Smooth muscle cell (in vitro differentiated cells): ENCODE results near the gene NR0B2. TPM values are rescaled to one million over a fixed set of nuclear protein-coding genes. Genes with fewer than 3 reads are reported as not detected.
A peak's percentile ranks its signal among the peaks of the same experiment; 100 is the strongest.

Experiments used
- DNase-seq: peaks from one replicate; lab custom pipeline; 2025; ENCODE audit not compliant: unreplicated experiment; lab: John Stamatoyannopoulos, UW
- H2AFZ ChIP-seq: fragments of 200-600 bp; sonication (generic); 2 replicates; pipeline ENCODE4 v1.6.0; 2016; ENCODE audit warnings: antibody characterized with exemption, low read depth, mild to moderate bottlenecking
- H3F3A ChIP-seq: fragments of 200-600 bp; sonication (generic); 2 replicates; pipeline ENCODE4 v1.6.0; 2017; ENCODE audit warnings: antibody characterized with exemption, low read depth
- H3K27ac ChIP-seq: fragments of 200-600 bp; sonication (generic); 2 replicates; pipeline ENCODE4 v1.5.1; 2016; ENCODE audit warnings: low read depth, mild to moderate bottlenecking
- H3K27me3 ChIP-seq: fragments of 200-600 bp; sonication (generic); 2 replicates; pipeline ENCODE4 v1.6.1; 2016; ENCODE audit warnings: low read depth, mild to moderate bottlenecking
- H3K36me3 ChIP-seq: fragments of 200-600 bp; sonication (generic); 2 replicates; pipeline ENCODE4 v1.5.1; 2016; ENCODE audit warnings: low read depth
- H3K4me1 ChIP-seq: fragments of 200-600 bp; sonication (generic); 2 replicates; pipeline ENCODE4 v1.5.1; 2016; ENCODE audit warnings: low read depth
- H3K4me2 ChIP-seq: fragments of 200-600 bp; sonication (generic); 2 replicates; pipeline ENCODE4 v1.6.0; 2016; ENCODE audit warnings: mild to moderate bottlenecking
- H3K4me3 ChIP-seq: fragments of 200-600 bp; sonication (generic); 2 replicates; pipeline ENCODE4 v1.5.1; 2016; ENCODE audit warnings: mild to moderate bottlenecking
- H3K79me2 ChIP-seq: fragments of 200-600 bp; sonication (generic); 2 replicates; pipeline ENCODE4 v1.6.0; 2016; ENCODE audit warnings: low read depth, mild to moderate bottlenecking
- H3K9ac ChIP-seq: fragments of 200-600 bp; sonication (generic); 2 replicates; pipeline ENCODE4 v1.6.0; 2016; ENCODE audit warnings: low read depth
- H3K9me3 ChIP-seq: fragments of 200-600 bp; sonication (generic); replicated peaks from 2 replicates; pipeline ENCODE4 v1.5.1; 2016; ENCODE audit warnings: low read depth
- H4K20me1 ChIP-seq: fragments of 200-600 bp; sonication (generic); 2 replicates; pipeline ENCODE4 v1.6.0; 2016; ENCODE audit warnings: low read depth
- CTCF ChIP-seq: fragments of 200-600 bp; sonication (generic); IDR thresholded peaks from 2 replicates; pipeline ENCODE4 v1.5.1; 2017; ENCODE audit warnings: borderline replicate concordance, mild to moderate bottlenecking, antibody characterized with exemption; ENCODE audit not compliant: insufficient read depth, poor library complexity, severe bottlenecking
- WGBS: methylation state at CpG from one replicate; pipeline ENCODE4 v1.1.7; 2016; ENCODE audit warnings: low lambda C conversion rate; 5-methylcytosine and 5-hydroxymethylcytosine counted together
- polyA plus RNA-seq: library from polyadenylated mRNA; unstranded; fragments of >200 nt; fragmentation: Nextera tagmentation; extraction: Ambion mirVana; gene quantifications from 2 replicates; pipeline ENCODE4 v1.2.1, GENCODE V29; 2016
- total RNA-seq: library from RNA; depleted of rRNA; stranded (reverse); fragments of >200 nt; gene quantifications from 2 replicates; pipeline ENCODE4 v1.2.3, GENCODE V29; 2014

Gene NR0B2
- total and polyA plus RNA-seq, 2 experiments from 2014 or later, result not detected

GRCh38 chr1:26864610-26865480 is 48.9 kb downstream of the NR0B2 start:
- no peaks in the 10 kb centered on the region for H3K9me3 ChIP-seq
- peaks cover 15% of the 10 kb centered on the region for H3K4me1 ChIP-seq
- peak; percentile 92 for DNase-seq
- peak overlapping the region; percentile 59 for H3K4me3 ChIP-seq
- no peaks in the 10 kb centered on the region for H3K27me3 ChIP-seq
- H3F3A ChIP-seq, result no peaks in the 10 kb centered on the region
- H4K20me1 ChIP-seq, result no peaks in the 10 kb centered on the region
- no peak for TF ChIP-seq CTCF
- peak overlapping the region; percentile 92 for H3K27ac ChIP-seq
- under 1% methylated on average over 72 of the region's 75 CpGs for WGBS
- peak overlapping the region; percentile 79 for H3K9ac ChIP-seq
- H3K36me3 ChIP-seq, result no peaks in the 10 kb centered on the region
- H3K79me2 ChIP-seq, result no peaks in the 10 kb centered on the region
- H2AFZ ChIP-seq, result peak overlapping the region; percentile 77
- H3K4me2 ChIP-seq, result peak overlapping the region; percentile 93

GRCh38 chr1:26863685-26864077 is 50.1 kb downstream of the NR0B2 start:
- TF ChIP-seq CTCF, result no peak
- peak overlapping the region; percentile 65 for H3K27ac ChIP-seq
- no peaks in the 10 kb centered on the region for H3K79me2 ChIP-seq
- H3K36me3 ChIP-seq, result no peaks in the 10 kb centered on the region
- peak overlapping the region; percentile 61 for H3K9ac ChIP-seq
- DNase-seq, result no peak
- no peaks in the 10 kb centered on the region for H4K20me1 ChIP-seq
- peak overlapping the region; percentile 93 for H3K4me2 ChIP-seq
- H3K4me1 ChIP-seq, result peaks cover 15% of the 10 kb centered on the region
- WGBS, result 70% methylated on average over 19 of the region's 20 CpGs
- no peaks in the 10 kb centered on the region for H3F3A ChIP-seq
- H3K4me3 ChIP-seq, result peak overlapping the region; percentile 59
- no peak overlapping the region for H2AFZ ChIP-seq
- no peaks in the 10 kb centered on the region for H3K9me3 ChIP-seq
- H3K27me3 ChIP-seq, result no peaks in the 10 kb centered on the region

GRCh38 chr1:26862781-26863684 is 50.7 kb downstream of the NR0B2 start, which contains the start of gene SFN:
Gene SFN, plus strand, starts transcription at chr1:26863149. Its CDS starts 64 bp downstream, at chr1:26863213.
- H3K9me3 ChIP-seq, result no peaks in the 10 kb centered on the region
- H4K20me1 ChIP-seq, result no peaks in the 10 kb centered on the region
- H3K9ac ChIP-seq, result peak within 1 kb of the TSS; percentile 61
- WGBS, result 60% methylated on average over 37 of the region's 37 CpGs
- no peak for DNase-seq
- peak; percentile 40 for TF ChIP-seq CTCF
- no peaks in the 10 kb centered on the region for H3F3A ChIP-seq
- H3K27ac ChIP-seq, result peak within 1 kb of the TSS; percentile 78
- H3K4me2 ChIP-seq, result peak within 1 kb of the TSS; percentile 93
- H3K4me3 ChIP-seq, result peak within 1 kb of the TSS; percentile 59
- no peaks in the 10 kb centered on the region for H3K79me2 ChIP-seq
- peaks cover 15% of the 10 kb centered on the region for H3K4me1 ChIP-seq
- no peaks in the 10 kb centered on the region for H3K27me3 ChIP-seq
- no peaks in the 10 kb centered on the region for H3K36me3 ChIP-seq
- no peak within 1 kb of the TSS for H2AFZ ChIP-seq
